HCT116 (cell line): ENCODE data around the gene PCDH19. TPM values are rescaled to one million over a fixed set of nuclear protein-coding genes. Genes with fewer than 3 reads are reported as not detected.

Experiments
- ATAC-seq: fragments of 200-7000 bp; cut with Tn5 transposase; 2 replicates; pipeline ENCODE4 v1.9.1; 2020; ENCODE audit warnings: mild to moderate bottlenecking, moderate library complexity
- BruUV-seq: library from RNA; stranded (reverse); fragments of 400-500 nt; replicated peaks from 2 replicates; lab custom pipeline; 2021; lab: Mats Ljungman, UMichigan
- CTCF ChIA-PET: fragments of 300-600 bp; sonication (Branson Sonifier 250); formaldehyde crosslinking; loops from one replicate; lab custom pipeline; 2021; ENCODE audit warnings: antibody characterized with exemption; lab: Charles Lee
- POLR2A ChIA-PET: fragments of 300-600, 350-600 bp; sonication (Branson Sonifier 250); formaldehyde crosslinking; loops from one replicate; lab custom pipeline; 2021; ENCODE audit warnings: antibody characterized with exemption; lab: Charles Lee
- RAD21 ChIA-PET, 2 experiments: fragments of 300-600 bp; sonication (Branson Sonifier 250); formaldehyde crosslinking; loops; one replicate each; lab custom pipeline; 2023; ENCODE audit warnings: low total read pairs in 2 of 2; ENCODE audit not compliant: uncharacterized antibody in 2 of 2, unreplicated experiment in 2 of 2, low non-redundant PET in 1 of 2; lab: Charles Lee
- DNase-seq: peaks from one replicate; pipeline ENCODE4 v3.0.0-alpha.2; 2010; ENCODE audit warnings: low read depth, low spot score
- H2AFZ ChIP-seq: fragments of 200-600 bp; shearing (Covaris generic), sonication (generic); 2 replicates; pipeline ENCODE4 v1.6.1; 2017; ENCODE audit warnings: low read depth, mixed run types, mixed read lengths, antibody characterized with exemption, low read length; ENCODE audit not compliant: poor library complexity, severe bottlenecking
- H3K27ac ChIP-seq: 2 replicates; pipeline ENCODE4 v1.5.1; 2012; ENCODE audit warnings: low read depth, low read length
- H3K27me3 ChIP-seq: fragments of 200-600 bp; sonication (generic); 2 replicates; pipeline ENCODE4 v1.6.1; 2016; ENCODE audit warnings: mixed run types, low read length, mixed read lengths; ENCODE audit not compliant: insufficient read depth
- H3K36me3 ChIP-seq, 2 experiments: fragments of 200-500 bp in 1 of 2; fragments of 200-600 bp in 1 of 2; sonication (Bioruptor generic) in 1 of 2; sonication (generic) in 1 of 2; 2 replicates each; pipeline versions ENCODE4 v1.5.1 to v1.6.1; 2014 to 2016; ENCODE audit warnings: low read length in 2 of 2, inconsistent platforms in 1 of 2, mixed read lengths in 1 of 2, mixed run types in 1 of 2; ENCODE audit not compliant: insufficient read depth in 2 of 2, control insufficient read depth in 1 of 2
- H3K4me1 ChIP-seq, 2 experiments: fragments of 200-600 bp in 1 of 2; sonication (generic) in 1 of 2; 2 replicates each; pipeline versions ENCODE4 v1.5.1 to v1.6.1; 2012 to 2017; ENCODE audit warnings: low read length in 2 of 2, inconsistent platforms in 1 of 2, mild to moderate bottlenecking in 1 of 2, mixed read lengths in 1 of 2, mixed run types in 1 of 2, moderate library complexity in 1 of 2; ENCODE audit not compliant: insufficient read depth in 2 of 2, control insufficient read depth in 1 of 2
- H3K4me2 ChIP-seq: fragments of 200-600 bp; sonication (generic); 2 replicates; pipeline ENCODE4 v1.6.1; 2017; ENCODE audit warnings: mixed run types, low read length, mixed read lengths
- H3K4me3 ChIP-seq, 2 experiments: fragments of 200-600 bp in 1 of 2; sonication (generic) in 1 of 2; replicated peaks in 1 of 2; 2 replicates each; pipeline ENCODE4 v1.5.1; 2011 to 2016; ENCODE audit warnings: low read length in 2 of 2, control low read depth in 1 of 2, low read depth in 1 of 2, mild to moderate bottlenecking in 1 of 2, mixed read lengths in 1 of 2, mixed run types in 1 of 2
- H3K79me2 ChIP-seq: fragments of 200-600 bp; sonication (generic); 2 replicates; pipeline ENCODE4 v1.6.1; 2017; ENCODE audit warnings: mild to moderate bottlenecking, mixed run types, low read length, moderate library complexity, mixed read lengths; ENCODE audit not compliant: insufficient read depth
- H3K9ac ChIP-seq: fragments of 200-600 bp; sonication (generic); 2 replicates; pipeline ENCODE4 v1.6.1; 2016; ENCODE audit warnings: low read length, mixed read lengths
- H3K9me2 ChIP-seq: fragments of 200-600 bp; sonication (generic), shearing (Covaris generic); 2 replicates; pipeline ENCODE4 v1.6.1; 2017; ENCODE audit warnings: mixed run types, mild to moderate bottlenecking, moderate library complexity; ENCODE audit not compliant: insufficient read depth
- H3K9me3 ChIP-seq, 2 experiments: fragments of 200-500 bp in 1 of 2; fragments of 200-600 bp in 1 of 2; sonication (Bioruptor generic) in 1 of 2; sonication (generic) in 1 of 2; 2 replicates each; pipeline ENCODE4 v1.6.1; 2014 to 2017; ENCODE audit warnings: low read length in 2 of 2, mixed read lengths in 2 of 2, inconsistent platforms in 1 of 2, low read depth in 1 of 2, mild to moderate bottlenecking in 1 of 2, mixed run types in 1 of 2, moderate library complexity in 1 of 2; ENCODE audit not compliant: control insufficient read depth in 1 of 2, insufficient read depth in 1 of 2
- H4K20me1 ChIP-seq: fragments of 200-600 bp; sonication (generic), shearing (Covaris generic); 2 replicates; pipeline ENCODE4 v1.6.1; 2017; ENCODE audit warnings: mixed run types, mild to moderate bottlenecking, moderate library complexity; ENCODE audit not compliant: insufficient read depth
- CTCF ChIP-seq, 3 experiments: fragments of 200-600 bp in 1 of 3; sonication (generic) in 1 of 3; IDR thresholded peaks in 2 of 3; conservative IDR thresholded peaks in 1 of 3; 2 replicates each; pipeline ENCODE4 v1.5.1; 2012 to 2017; ENCODE audit warnings: low read depth in 2 of 3, low read length in 2 of 3, antibody characterized with exemption in 1 of 3, borderline replicate concordance in 1 of 3, control low read depth in 1 of 3, mild to moderate bottlenecking in 1 of 3, mixed read lengths in 1 of 3, mixed run types in 1 of 3, moderate library complexity in 1 of 3; ENCODE audit not compliant: insufficient read depth in 1 of 3
- POLR2AphosphoS5 ChIP-seq: IDR thresholded peaks from 2 replicates; pipeline ENCODE4 v1.6.1; 2011; ENCODE audit warnings: mild to moderate bottlenecking, low read depth, low read length, moderate library complexity
- RAD21 ChIP-seq: IDR thresholded peaks from 2 replicates; pipeline ENCODE4 v1.6.1; 2012; ENCODE audit warnings: low read depth, mild to moderate bottlenecking
- intact Hi-C: fragments of 100-400 bp; cut with micrococcal nuclease; formaldehyde crosslinking; loops from 2 replicates; pipeline ENCODE4 v1.10.0; 2022
- total RNA-seq: library from RNA; stranded (reverse); gene quantifications from one replicate; pipeline ENCODE4 v1.2.1, GENCODE V29; 2021; ENCODE audit not compliant: unreplicated experiment

The PCDH19 gene
- total RNA-seq, 1 experiment from 2014 or later = 0.32 TPM

GRCh38 chrX:100424012-100424411 lies 13.9 kb upstream of the PCDH19 start:
- ATAC-seq (peak; percentile 77), DNase-seq (no peak)
- ChIA-PET CTCF (interaction anchor here (0.6 to 2.0 kb wide), 3 partner anchors 11 to 344 kb away, joined by 3 to 11 read pairs (median 5); no protein-coding TSS in a partner anchor), POLR2A (no interaction called here)
- Histone ChIP-seq H3K9ac (no peak overlapping the region), H3K9me2 (no peaks in the 10 kb centered on the region), H3K36me3 (no peaks in the 10 kb centered on the region)
- TF ChIP-seq POLR2AphosphoS5 (no peak), CTCF (IDR thresholded peaks at IDR 0.05 in 2 of 3, conservative IDR thresholded peaks at IDR 0.05 in 1 of 3; ENCODE audit: borderline replicate concordance in 1 of 3, insufficient read depth in 1 of 3, low read depth in 2 of 3, low read length in 2 of 3) (peak; percentile 8 to 33 (median 23); a peak in 2 of 6 replicates), RAD21 (peak; percentile 42)
- TF ChIP-seq, all 23 proteins: peak for 2
- Histone ChIP-seq H3K4me1 (no peaks in the 10 kb centered on the region), H3K79me2 (no peaks in the 10 kb centered on the region), H3K27me3 (no peaks in the 10 kb centered on the region), H3K4me2 (no peak overlapping the region), H4K20me1 (no peaks in the 10 kb centered on the region), H3K9me3 (no peaks in the 10 kb centered on the region), H3K27ac (no peak overlapping the region), H2AFZ (no peak overlapping the region), H3K4me3 (no peak overlapping the region)
- RAD21 ChIA-PET = no interaction called here
- no TSS peak for BruUV-seq
- intact Hi-C loops = no loop called here

- no peak for TF ChIP-seq RAD21
- no peak overlapping the region for H3K9ac ChIP-seq
- CTCF ChIA-PET = no interaction called here
- no peaks in the 10 kb centered on the region for H3K36me3 ChIP-seq
- H3K9me3 ChIP-seq = no peaks in the 10 kb centered on the region
- BruUV-seq = no TSS peak
- no peaks in the 10 kb centered on the region for H3K9me2 ChIP-seq
- RAD21 ChIA-PET = no interaction called here
- H3K4me3 ChIP-seq = no peak overlapping the region
- DNase-seq (no peak), ATAC-seq (no peak)
- no peak overlapping the region for H2AFZ ChIP-seq
- POLR2A ChIA-PET = no interaction called here
- H4K20me1 ChIP-seq = no peaks in the 10 kb centered on the region
- H3K4me1 ChIP-seq = no peaks in the 10 kb centered on the region
- intact Hi-C loops = no loop called here
- no peak overlapping the region for H3K4me2 ChIP-seq
- H3K79me2 ChIP-seq = no peaks in the 10 kb centered on the region
- no peak overlapping the region for H3K27ac ChIP-seq
- no peaks in the 10 kb centered on the region for H3K27me3 ChIP-seq
These were observed 8.5 kb upstream of the PCDH19 start for GRCh38 chrX:100418556-100418955.
